Bronchial epithelial cell (primary cell): Measurements from ENCODE around the gene LYPD3. TPM values are rescaled to one million over a fixed set of nuclear protein-coding genes. Genes with fewer than 3 reads are reported as not detected.

Source experiments
- DNase-seq: peaks from one replicate; pipeline ENCODE4 v3.0.0-alpha.2; 2010; ENCODE audit warnings: low read depth
- FAIRE-seq: peaks from 2 replicates; lab custom pipeline; 2011; peaks lifted over from hg19 to GRCh38; lab: Jason Lieb, UNC
- H3K27me3 ChIP-seq: 2 replicates; pipeline ENCODE4 v1.5.1; 2011; ENCODE audit warnings: low read length; ENCODE audit not compliant: control insufficient read depth, insufficient read depth
- H3K36me3 ChIP-seq: 2 replicates; pipeline ENCODE4 v1.5.1; 2011; ENCODE audit warnings: low read length; ENCODE audit not compliant: control insufficient read depth, insufficient read depth
- H3K4me3 ChIP-seq: 2 replicates; pipeline ENCODE4 v1.5.1; 2011; ENCODE audit warnings: mild to moderate bottlenecking, low read depth, low read length, control low read depth
- total RNA-seq: library from RNA; depleted of rRNA; stranded (reverse); fragments of >200 nt; gene quantifications from 2 replicates; pipeline ENCODE4 v1.2.1, GENCODE V29; 2014
- TF ChIP-seq, protein P1 (sequence below): IDR thresholded peaks from 2 replicates; pipeline ENCODE4 v1.5.1; 2011; ENCODE audit warnings: mild to moderate bottlenecking, moderate library complexity, low read length, control low read depth, inconsistent platforms; ENCODE audit not compliant: insufficient read depth, severe bottlenecking

LYPD3 gene
- total RNA-seq, 1 donor from 2014 or later: 6.6 TPM

DNA sequence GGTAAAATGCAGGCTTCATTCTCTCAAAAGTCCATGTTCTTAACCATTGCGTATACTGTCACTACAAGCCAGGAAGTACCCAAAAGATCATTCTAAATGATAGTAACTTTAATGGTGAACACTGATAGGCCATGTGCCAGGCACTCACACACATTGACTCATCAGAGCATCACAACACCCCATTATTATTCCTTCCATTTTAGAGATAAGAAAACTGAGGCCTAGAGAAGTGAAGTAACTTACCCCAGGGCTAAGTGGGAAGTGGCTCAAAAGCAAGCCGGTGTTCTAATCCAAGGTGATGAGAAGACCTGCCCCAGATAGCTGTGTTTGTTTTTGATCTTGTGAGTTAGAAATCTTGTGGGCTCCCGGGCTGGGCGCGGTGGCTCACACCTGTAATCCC is 40.5 kb upstream of the LYPD3 start:
- Histone ChIP-seq H3K4me3 (no peak overlapping the region), H3K27me3 (no peaks in the 10 kb centered on the region), H3K36me3 (peaks cover 22% of the 10 kb centered on the region)
- DNase-seq (no peak), FAIRE-seq (no peak)
- TF ChIP-seq, protein P1, sequence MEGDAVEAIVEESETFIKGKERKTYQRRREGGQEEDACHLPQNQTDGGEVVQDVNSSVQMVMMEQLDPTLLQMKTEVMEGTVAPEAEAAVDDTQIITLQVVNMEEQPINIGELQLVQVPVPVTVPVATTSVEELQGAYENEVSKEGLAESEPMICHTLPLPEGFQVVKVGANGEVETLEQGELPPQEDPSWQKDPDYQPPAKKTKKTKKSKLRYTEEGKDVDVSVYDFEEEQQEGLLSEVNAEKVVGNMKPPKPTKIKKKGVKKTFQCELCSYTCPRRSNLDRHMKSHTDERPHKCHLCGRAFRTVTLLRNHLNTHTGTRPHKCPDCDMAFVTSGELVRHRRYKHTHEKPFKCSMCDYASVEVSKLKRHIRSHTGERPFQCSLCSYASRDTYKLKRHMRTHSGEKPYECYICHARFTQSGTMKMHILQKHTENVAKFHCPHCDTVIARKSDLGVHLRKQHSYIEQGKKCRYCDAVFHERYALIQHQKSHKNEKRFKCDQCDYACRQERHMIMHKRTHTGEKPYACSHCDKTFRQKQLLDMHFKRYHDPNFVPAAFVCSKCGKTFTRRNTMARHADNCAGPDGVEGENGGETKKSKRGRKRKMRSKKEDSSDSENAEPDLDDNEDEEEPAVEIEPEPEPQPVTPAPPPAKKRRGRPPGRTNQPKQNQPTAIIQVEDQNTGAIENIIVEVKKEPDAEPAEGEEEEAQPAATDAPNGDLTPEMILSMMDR: no peak

DNA sequence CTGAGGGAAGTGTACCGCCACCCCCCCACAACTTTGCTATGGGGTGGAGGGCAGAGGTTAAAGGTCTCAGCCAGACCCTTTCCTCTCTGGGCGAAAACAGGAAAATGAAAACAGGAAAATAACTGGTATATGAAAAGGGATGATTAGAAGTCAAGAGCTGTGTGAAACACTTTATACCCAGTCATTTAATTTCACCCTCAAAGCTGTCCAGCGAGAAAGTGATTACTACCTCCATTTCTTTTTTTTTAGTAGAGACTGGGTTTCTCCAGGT is 39.7 kb upstream of the LYPD3 start:
- no peak overlapping the region for H3K4me3 ChIP-seq

DNA sequence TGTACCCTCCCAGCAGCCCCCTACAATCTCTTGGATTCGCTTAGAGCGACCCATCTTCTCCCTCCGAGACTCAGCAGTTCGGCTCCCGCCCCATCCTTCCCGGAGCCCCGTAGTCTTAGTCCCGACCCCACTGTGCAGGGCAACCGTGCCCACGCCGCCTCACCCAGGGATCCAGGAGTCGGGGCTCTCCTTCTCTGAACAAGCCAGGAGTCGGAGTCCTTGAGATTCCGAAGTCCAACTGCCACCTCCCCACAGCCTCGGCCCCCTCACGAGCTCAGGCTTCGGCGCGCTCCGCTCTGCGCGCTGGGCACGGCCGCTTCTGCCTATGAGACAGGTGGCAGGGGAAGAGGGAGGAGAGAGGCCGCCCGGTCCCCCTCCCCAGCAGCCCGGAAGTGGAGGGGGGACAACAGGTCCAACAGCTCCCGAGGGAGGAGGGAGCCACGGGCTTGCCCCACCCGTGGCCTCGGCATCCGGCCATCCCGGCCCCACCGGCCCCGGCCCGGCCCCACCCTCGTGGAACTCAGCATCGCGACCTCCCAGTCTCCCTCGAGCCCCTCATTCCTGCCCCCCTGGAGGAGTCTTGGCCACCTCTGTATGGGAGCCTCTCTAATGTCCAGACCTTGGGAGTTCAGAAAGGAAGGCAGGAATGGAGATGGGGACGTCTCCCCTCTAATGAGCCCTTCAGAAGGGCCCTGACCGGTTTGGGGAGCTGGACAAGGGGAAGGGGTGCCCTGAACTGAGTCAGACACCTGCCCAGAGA is 39.2 kb upstream of the LYPD3 start, which contains the start of gene PHLDB3:
Gene PHLDB3 (minus strand): TSS at position 321 of the 760 bp plus-strand sequence. CDS start 628 bp downstream, outside the sequence.
- H3K36me3 ChIP-seq: peaks cover 14% of the 10 kb centered on the region
- H3K4me3 ChIP-seq: peak within 1 kb of the TSS; percentile 70
- TF ChIP-seq, protein P1: no peak
- H3K27me3 ChIP-seq: no peaks in the 10 kb centered on the region
- DNase-seq (no peak), FAIRE-seq (no peak)

More for the DNA sequence above, 39.7 kb upstream of the LYPD3 start:
- no peak for FAIRE-seq
- TF ChIP-seq, protein P1: no peak
- no peaks in the 10 kb centered on the region for H3K27me3 ChIP-seq
- DNase-seq: no peak
- peaks cover 18% of the 10 kb centered on the region for H3K36me3 ChIP-seq

DNA sequence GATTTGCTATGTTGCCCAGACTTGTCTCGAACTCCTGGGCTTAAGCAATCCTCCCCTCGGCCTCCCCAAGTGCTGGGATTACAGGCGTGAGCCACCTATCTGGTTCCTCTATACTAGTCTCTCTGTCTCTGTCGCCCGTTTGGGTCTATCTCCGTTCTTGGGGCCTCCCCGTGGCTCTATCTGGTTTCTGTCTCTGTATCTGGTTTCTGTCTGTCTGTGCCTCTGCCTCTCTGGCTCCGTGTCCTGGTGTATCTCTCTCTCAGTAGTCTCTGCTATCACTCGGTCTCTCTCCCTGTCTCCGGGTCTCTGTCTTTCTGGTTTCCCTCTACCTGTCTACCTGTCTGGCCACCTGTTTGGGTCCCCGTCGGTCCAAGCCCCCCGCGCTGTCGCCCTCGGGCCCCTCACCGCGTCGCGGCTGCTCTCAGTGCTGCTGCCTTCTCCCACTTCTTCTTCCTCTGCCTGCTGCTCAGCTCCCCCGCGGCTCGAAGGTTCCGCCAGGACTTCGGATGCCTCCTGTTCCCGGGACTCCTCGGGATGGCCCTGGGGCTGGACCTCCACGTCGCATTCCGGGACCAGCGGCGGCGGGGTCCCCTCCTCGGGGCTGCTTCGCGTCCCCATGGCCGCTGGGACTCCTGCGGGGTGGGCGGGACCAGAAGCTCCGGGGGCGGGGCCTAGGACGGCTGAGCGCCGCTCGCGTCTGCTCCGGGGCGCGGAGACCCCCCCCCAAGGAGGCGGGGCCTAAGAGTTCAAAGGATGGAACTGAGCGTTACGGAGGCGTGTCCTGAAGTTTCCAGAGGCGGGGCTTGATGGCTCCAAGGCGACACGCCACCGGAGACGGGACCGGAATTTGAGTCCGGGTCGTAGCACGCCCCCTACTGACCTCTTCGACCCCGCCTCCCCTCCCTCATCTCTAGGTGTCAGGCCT is 38.4 kb upstream of the LYPD3 start:
- peaks cover 14% of the 10 kb centered on the region for H3K36me3 ChIP-seq
- peak overlapping the region; percentile 70 for H3K4me3 ChIP-seq
- TF ChIP-seq, protein P1: no peak
- FAIRE-seq: no peak
- H3K27me3 ChIP-seq: no peaks in the 10 kb centered on the region
- DNase-seq: peak; percentile 77

DNA sequence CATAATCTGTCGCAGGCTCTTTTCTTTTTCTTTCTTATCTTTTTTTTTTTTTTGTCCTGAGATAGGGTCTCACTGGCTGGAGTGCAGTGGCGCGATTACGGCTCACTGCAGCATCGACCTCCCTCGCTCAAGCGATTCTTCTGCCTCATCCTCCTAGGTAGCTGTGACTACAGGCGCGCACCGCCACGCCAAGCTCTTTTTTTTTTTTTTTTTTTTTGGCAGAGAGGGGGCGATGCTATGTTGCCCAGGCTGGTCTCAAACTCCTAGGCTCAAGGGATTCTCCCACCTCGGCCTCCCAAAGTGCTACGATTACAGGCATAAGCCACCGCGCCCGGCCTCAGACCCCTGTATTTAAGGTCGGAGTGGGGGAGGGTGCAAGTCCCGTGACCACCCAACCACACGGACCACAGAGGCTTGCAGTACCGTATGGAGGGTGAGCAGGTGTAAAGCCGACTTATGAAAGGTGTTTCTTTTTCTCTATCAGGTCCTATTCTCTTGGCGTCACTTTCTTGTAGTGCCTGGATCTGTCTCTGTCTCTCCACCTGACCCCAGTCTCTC is 37.1 kb upstream of the LYPD3 start:
- FAIRE-seq (peak; percentile 47), DNase-seq (no peak)
- Histone ChIP-seq H3K36me3 (peaks cover 12% of the 10 kb centered on the region), H3K4me3 (no peak overlapping the region), H3K27me3 (no peaks in the 10 kb centered on the region)
- TF ChIP-seq, protein P1: no peak
